Spleen (tissue), 7 donors: ENCODE measurements around the gene LUC7L.

Experiments
- CTCF ChIP-seq, 11 experiments: fragments of 200-600 bp in 7 of 11; fragments of 450-650 bp in 4 of 11; sonication (generic) in 4 of 11; IDR thresholded peaks in 8 of 11; conservative IDR thresholded peaks in 3 of 11; 1 replicate in 7 of 11; 2 replicates in 4 of 11; pipeline versions ENCODE4 v1.4.0 to v1.8.0; 2016 to 2021; ENCODE audit warnings: antibody characterized with exemption in 11 of 11, inconsistent platforms in 4 of 11, mild to moderate bottlenecking in 1 of 11
- POLR2AphosphoS5 ChIP-seq, 3 donors: sonication (generic); formaldehyde crosslinking; IDR thresholded peaks; one replicate each; pipeline ENCODE4 v1.5.1; 2017; ENCODE audit warnings: antibody characterized with exemption in 3 of 3
- donor health status: DM: no; HTN: no; CAD: no; lungs with moderate emphysema.
- donor health status: DM: no; HTN: no; CAD: no.
- donor health status: DM: no; HTN: no; CAD: no.

GRCh38 chr16:264440-264951 is 35.2 kb upstream of the LUC7L start:
- TF ChIP-seq POLR2AphosphoS5 (IDR thresholded peaks at IDR 0.05) (no peak), CTCF (IDR thresholded peaks at IDR 0.05 in 8 of 11, conservative IDR thresholded peaks at IDR 0.05 in 3 of 11) (no peak)
